Stimulated activated CD4-positive, alpha-beta T cell treated with anti-CD3 and anti-CD28 coated beads, TNF-alpha, amount 100 ng/mL, for 4 hours (primary cell): Measurements from ENCODE around the gene ZACN.

Source experiments
- DNase-seq, 3 experiments: peaks; one replicate each; pipeline ENCODE4 v3.0.0-alpha.2; 2020; ENCODE audit warnings: low read depth in 3 of 3

ZACN gene

DNA sequence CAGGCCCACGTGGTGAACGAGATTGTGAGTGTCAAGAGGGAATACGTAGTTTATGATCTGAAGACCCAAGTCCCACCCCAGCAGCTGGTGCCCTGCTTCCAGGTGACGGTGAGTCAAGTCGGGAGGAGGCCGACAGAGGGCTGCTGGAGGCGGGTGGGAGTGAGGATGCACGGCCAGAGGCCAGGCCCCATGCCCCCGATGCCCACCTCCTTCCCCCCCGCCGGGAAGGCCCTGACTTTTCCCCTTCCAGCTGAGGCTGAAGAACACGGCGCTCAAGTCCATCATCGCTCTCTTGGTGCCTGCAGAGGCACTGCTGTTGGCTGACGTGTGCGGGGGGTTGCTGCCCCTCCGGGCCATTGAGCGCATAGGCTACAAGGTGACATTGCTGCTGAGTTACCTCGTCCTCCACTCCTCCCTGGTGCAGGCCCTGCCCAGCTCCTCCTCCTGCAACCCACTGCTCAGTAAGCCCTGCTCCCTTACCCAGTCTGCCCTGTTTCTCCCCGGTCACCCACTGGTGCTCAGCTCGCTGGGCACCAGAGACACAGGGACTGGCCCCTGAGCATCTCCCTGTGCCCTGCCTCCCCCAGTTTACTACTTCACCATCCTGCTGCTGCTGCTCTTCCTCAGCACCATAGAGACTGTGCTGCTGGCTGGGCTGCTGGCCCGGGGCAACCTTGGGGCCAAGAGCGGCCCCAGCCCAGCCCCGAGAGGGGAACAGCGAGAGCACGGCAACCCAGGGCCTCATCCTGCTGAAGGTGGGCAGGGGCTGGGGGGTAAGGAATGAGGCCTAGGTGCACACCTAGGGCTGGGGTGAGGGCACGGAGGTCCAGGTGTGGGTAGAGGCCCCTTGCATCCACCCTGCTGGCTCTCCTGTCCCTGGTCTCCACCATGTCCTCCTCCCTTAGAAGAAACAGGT is 2.6 kb downstream of the ZACN start:
- no peak for DNase-seq

- no peak for DNase-seq
Observed at GRCh38 chr17:76082326-76083251, 3.6 kb downstream of the ZACN start.

DNA sequence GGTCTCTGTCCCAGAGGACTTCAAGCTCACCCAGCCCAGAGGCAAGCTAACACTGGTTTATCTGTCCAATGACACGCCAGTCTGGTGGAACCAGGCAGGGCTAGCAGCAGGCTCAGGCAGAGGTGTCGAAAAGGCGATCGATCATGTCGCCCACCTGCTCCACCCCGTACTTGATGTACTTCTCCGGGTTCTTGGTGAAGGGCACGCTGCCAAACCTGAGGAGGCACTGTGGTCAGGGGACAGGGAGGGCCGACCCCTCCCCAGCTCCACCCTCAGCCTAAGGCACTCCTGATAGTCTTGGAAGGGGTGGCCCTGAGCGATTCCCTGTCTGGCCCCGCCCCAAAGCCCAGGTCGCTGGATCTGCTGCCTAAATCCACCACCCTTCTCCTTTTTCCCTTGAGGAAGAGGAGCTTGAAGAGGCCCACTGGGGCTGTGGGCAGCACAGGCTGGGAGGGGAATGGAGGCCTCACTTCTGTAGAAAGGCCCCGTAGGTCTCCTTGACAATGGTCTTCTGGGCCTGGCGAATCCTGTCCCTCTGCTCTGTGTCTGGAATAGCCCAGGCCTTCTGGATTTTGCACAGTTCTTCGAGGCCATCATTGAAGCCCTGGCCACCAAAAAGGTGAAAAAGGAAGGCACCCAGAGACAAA is 4.7 kb downstream of the ZACN start:
- no peak for DNase-seq

DNA sequence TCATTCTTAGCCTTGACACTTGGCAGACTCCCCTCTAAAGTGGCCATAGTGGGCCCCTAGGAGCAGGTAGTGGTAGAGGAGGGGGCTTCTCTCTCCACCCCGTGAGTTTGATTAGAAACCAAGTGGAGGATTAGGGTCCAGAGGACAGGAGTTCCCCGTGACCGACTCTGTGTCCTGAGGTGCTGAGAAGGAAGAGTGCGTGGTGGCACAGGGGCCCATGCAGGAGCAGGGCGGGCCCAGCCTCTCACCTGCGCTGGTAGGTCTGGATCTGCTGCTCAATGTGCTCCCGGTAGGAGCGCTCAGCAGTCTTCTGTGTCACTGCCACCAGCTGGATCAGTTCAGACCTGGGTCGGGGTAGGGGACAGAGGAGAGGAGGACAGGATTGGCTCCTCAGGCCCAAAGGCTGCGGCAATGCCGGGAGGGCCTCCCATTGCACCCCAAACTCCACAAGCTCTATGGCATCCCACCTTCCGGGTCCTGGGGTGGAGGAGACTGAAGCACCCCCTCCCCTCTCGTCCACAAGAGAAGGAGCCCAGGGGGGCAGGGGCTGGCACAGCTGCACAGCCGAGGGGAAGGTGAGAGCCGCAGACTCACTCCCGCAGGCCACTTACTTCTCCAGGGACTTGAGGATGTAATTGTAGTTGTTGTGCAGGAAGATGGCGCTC is 6.2 kb downstream of the ZACN start:
- no peak for DNase-seq

GRCh38 chr17:76085731-76086366 is 6.9 kb downstream of the ZACN start:
- DNase-seq = no peak

- DNase-seq = no peak
Observed at GRCh38 chr17:76086384-76086783, 7.4 kb downstream of the ZACN start.

GRCh38 chr17:76087531-76087930 is 8.5 kb downstream of the ZACN start:
- DNase-seq = no peak

DNA sequence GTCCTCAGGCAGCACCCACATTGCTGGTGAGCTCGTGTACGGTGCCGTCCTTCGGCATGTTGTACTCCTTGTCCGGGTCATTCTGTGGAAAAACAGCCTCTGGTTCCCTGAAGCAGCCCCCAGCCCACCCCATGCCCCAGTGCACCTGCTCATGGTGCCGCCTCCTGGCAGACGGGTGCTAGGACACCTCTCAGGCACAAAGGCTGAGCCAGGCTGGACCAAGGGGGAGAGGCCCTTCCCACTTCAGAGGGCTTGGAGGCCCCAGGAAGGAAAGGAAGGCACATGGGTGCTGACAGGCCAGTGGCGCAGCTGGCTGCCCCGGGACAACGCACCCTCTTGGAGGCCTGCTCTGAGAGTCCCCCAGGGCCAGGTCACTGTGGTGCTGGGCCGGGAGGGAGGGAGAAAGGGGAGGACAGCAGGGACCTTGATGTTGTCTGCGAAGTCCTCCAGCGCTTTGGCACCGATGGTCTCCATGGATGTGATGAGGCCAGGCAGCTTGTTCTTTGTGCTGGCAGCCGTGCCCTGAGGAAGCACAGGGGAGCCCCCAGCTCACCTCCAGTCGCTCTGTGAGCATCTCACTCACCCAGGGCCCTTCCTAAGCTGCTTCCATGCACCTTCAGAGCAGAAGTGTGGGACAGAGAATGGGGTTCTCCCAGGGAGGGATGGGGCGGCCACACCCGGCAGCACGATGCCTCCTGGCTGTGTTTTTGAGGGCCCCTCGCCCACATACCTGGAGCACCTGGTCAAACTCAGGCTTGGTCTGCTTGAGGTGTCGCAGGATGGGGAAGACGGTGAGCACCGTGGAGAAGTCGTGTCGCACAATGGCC is 9.3 kb downstream of the ZACN start:
- no peak for DNase-seq

GRCh38 chr17:76088868-76089576 is 10.0 kb downstream of the ZACN start:
- DNase-seq = no peak

DNA sequence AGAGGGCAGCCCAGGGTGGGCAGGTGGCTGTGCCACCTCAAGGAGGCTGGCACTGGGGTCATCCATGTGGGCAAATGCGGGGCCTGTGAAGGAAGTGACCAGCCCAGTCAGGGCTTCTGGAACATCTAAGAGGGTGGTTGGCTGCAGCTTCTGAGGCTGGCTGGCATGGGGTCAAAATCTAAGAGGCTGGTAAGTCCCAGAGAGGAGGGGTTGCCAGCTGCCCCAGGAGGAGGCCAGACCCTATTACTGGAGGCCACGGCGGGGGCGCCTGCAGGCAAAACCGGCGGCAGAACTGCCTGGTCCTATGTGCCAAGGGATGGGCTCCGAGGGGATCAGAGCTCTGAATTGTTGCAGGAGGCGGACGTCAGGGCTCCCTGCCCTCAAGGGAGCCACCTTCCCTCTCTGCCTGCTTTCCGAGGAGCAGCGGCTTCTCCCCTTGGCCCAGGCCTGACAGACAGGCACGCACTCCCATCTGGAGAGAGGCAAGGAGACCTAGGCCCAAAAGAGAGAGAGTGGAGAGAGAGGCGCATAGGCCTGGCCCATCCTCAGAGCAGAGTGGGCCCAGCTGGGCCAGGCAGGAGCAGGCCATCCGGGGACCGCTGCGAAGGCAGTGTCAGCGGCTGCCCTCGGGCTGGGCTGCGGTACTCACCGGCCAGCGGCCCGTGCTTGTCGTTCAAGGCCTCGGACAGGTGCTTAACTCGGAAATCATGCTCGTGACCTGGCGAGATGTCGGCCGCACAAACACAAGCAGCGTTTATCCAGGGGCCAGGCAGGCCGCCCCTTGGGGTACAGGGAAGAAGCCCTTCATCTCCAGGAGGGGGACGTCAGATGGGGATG is 10.9 kb downstream of the ZACN start:
- DNase-seq = no peak

GRCh38 chr17:76090517-76091129 is 11.6 kb downstream of the ZACN start:
- no peak for DNase-seq

- no peak for DNase-seq
Observed at GRCh38 chr17:76091526-76092286, 12.7 kb downstream of the ZACN start.

DNA sequence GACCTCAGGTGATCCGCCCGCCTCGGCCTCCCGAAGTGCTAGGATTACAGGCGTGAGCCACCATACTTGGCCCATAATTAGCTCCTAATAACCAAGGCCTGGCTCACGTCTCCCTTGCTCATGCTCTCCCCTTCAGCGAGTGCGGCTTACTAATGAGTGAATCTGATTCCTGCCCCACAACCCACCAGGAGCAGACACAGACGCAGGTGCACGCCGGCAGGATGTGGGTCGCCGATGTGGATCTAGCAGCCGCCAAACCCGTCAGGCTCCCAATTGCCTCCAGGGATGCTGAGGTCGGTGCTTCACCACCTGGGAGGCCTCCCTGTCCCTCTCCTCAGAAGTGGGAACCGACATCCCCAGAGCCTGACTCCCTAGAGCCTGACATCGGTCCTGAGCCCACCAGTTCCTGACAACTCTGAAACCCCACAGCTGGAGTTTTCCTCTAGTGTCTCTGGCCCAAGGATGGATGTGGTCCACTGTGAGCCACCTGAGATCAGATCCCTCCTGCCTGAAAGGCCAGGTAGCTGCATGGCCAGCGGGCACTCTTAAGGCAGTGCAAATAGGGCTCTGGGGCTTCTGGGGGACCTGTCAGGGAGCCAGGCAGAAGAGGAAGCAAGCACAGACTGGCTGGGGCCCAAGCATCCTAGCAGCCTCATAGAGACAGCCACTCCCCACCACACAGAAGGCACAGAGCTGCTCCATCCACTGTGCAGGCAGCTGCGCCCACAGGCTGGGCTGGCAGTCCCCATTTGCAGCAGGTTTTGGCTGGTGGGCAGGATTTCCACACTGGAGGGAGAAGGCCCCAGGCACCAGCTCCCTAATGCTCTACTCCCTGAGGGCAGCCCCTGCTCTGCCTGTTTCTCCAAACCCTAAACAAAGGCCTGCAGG is 13.8 kb downstream of the ZACN start:
- DNase-seq = no peak

- no peak for DNase-seq
Observed at GRCh38 chr17:76094046-76094445, 15.1 kb downstream of the ZACN start.

DNA sequence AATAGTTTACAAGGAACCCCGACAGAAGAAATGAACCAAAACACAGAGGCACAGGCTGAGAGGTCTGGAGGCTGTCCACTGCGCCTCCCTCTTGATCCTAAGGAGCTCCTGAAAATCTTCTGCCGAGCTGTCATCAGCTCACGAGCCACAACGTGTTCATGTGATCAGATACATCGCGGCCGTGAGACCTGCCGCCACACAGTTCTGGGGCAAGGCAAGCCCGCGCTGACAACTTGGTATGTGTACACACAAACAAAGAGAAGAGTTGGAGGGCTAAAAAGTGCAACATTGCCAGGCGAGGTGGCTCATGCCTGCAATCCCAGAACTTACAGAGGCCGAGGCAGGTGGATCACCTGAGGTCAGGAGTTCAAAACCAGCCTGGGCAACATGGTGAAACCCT is 17.0 kb downstream of the ZACN start:
- no peak for DNase-seq

DNA sequence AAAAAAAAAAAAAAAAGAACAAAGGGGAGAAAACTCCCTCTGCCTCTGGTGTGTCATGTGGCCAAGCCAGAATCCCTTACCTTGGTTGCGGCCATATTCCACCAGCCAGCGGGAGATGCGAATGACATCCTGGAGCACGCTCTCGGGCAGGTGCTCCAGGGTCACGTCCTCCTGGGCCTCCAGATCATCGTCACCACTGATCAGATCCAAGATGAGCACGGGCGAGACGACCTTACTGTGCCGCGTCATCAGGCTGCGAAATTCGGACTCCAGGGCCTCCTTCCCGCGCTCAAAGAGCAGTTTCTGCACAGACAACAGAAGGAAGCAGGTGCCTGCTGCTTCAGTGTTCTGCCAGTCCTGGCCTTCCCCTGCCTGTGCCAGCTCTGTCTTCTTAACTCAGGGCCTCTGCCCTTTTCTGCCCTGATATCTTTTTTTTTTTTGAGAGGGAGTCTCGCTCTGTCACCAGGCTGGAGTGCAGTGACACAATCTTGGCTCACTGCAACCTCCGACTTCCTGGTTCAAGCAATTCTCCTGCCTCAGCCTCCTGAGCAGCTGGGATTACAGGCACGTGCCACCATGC is 18.8 kb downstream of the ZACN start:
- no peak for DNase-seq
